Fibroblast of lung (primary cell): ENCODE measurements around the gene STX3. TPM values are rescaled to one million over a fixed set of nuclear protein-coding genes. Genes with fewer than 3 reads are reported as not detected.

ENCODE experiments used
- DNase-seq, 2 donors: peaks; one replicate each; pipeline versions ENCODE4 v3.0.0 to v3.0.0-alpha.2; 2010; ENCODE audit warnings: low read depth in 2 of 2
- H2AFZ ChIP-seq: 2 replicates; pipeline ENCODE4 v1.5.1; 2012; ENCODE audit warnings: low read length, control low read depth, inconsistent platforms
- H3K27ac ChIP-seq: 2 replicates; pipeline ENCODE4 v1.5.1; 2011; ENCODE audit warnings: low read length, control low read depth; ENCODE audit not compliant: insufficient read depth
- H3K27me3 ChIP-seq: 2 replicates; pipeline ENCODE4 v1.5.1; 2011; ENCODE audit warnings: mild to moderate bottlenecking, low read length; ENCODE audit not compliant: control insufficient read depth, insufficient read depth
- H3K36me3 ChIP-seq: 2 replicates; pipeline ENCODE4 v1.5.1; 2011; ENCODE audit warnings: low read length; ENCODE audit not compliant: control insufficient read depth, insufficient read depth
- H3K4me1 ChIP-seq: 2 replicates; pipeline ENCODE4 v1.5.1; 2011; ENCODE audit warnings: low read length; ENCODE audit not compliant: control insufficient read depth, insufficient read depth; ENCODE audit errors: extremely low read depth
- H3K4me2 ChIP-seq: 2 replicates; pipeline ENCODE4 v1.5.1; 2011; ENCODE audit warnings: low read length, control low read depth; ENCODE audit not compliant: insufficient read depth; ENCODE audit errors: extremely low read depth
- H3K4me3 ChIP-seq, 4 experiments: fragments of 200-600 bp in 1 of 4; sonication (generic) in 1 of 4; replicated peaks in 1 of 4; 2 replicates each; pipeline ENCODE4 v1.5.1; 2011 to 2016; ENCODE audit warnings: low read length in 4 of 4, low read depth in 3 of 4, mild to moderate bottlenecking in 3 of 4, control low read depth in 2 of 4, inconsistent platforms in 1 of 4, mixed read lengths in 1 of 4; ENCODE audit not compliant: insufficient read depth in 1 of 4; ENCODE audit errors: control extremely low read depth in 1 of 4
- H3K79me2 ChIP-seq: 2 replicates; pipeline ENCODE4 v1.5.1; 2012; ENCODE audit warnings: mild to moderate bottlenecking, low read length, inconsistent platforms; ENCODE audit not compliant: control insufficient read depth, insufficient read depth
- H3K9ac ChIP-seq: 2 replicates; pipeline ENCODE4 v1.5.1; 2011; ENCODE audit warnings: mild to moderate bottlenecking, low read length, control low read depth; ENCODE audit not compliant: insufficient read depth
- H3K9me3 ChIP-seq: 2 replicates; pipeline ENCODE4 v1.5.1; 2012; ENCODE audit warnings: low read depth, low read length; ENCODE audit not compliant: control insufficient read depth, insufficient read depth
- H4K20me1 ChIP-seq: 2 replicates; pipeline ENCODE4 v1.5.1; 2011; ENCODE audit warnings: low read length; ENCODE audit not compliant: control insufficient read depth, insufficient read depth; ENCODE audit errors: extremely low read depth
- EZH2 ChIP-seq: IDR thresholded peaks from 2 replicates; pipeline ENCODE4 v1.5.1; 2012; ENCODE audit warnings: low read length, control low read depth, mild to moderate bottlenecking; ENCODE audit errors: missing control alignments
- polyA plus RNA-seq, 2 donors: library from polyadenylated mRNA; depleted of rRNA in 1 of 2; stranded (reverse) in 1 of 2; unstranded in 1 of 2; fragments of >200 nt; gene quantifications; 2 replicates each; pipeline ENCODE4 v1.2.1, GENCODE V29; 2011 to 2012; ENCODE audit warnings: missing spikeins in 1 of 2
- total RNA-seq: library from RNA; depleted of rRNA; stranded (reverse); fragments of >200 nt; gene quantifications from 2 replicates; pipeline ENCODE4 v1.2.1, GENCODE V29; 2014
- TF ChIP-seq, protein P1 (sequence below), 2 donors: IDR thresholded peaks in 1 of 2; conservative IDR thresholded peaks in 1 of 2; 1 replicate in 1 of 2; 2 replicates in 1 of 2; pipeline ENCODE4 v1.5.1; 2011 to 2012; ENCODE audit warnings: low read length in 2 of 2, control low read depth in 1 of 2, inconsistent platforms in 1 of 2, low read depth in 1 of 2, mild to moderate bottlenecking in 1 of 2

Gene STX3
- total and polyA plus RNA-seq, 2 donors (not counting 1 experiment from before 2014, with no cell fraction given), result 19.0 to 21.9 TPM

DNA sequence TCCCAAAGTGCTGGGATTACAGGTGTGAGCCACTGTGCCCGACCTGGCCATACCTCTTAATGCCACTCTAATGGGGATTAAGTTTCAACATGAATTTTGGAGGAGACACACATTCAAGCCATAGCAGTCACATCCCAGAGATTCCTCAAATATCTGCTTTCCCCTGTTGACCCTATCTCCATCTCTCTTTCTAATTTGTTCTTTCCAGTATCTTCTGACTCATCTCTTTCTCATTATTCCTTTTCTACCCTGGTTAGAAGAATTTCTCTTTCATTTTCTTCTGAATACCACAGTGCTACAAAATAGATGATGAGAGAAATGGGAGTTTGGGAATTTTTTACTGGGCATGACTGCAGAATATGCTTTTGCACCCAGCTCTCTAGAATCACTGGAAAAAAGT, 46.6 kb upstream of the STX3 start:
- H3K79me2 ChIP-seq, result no peaks in the 10 kb centered on the region
- no peaks in the 10 kb centered on the region for H4K20me1 ChIP-seq
- H3K4me1 ChIP-seq, result no peaks in the 10 kb centered on the region
- H3K4me3 ChIP-seq, result no peak overlapping the region
- no peak overlapping the region for H3K4me2 ChIP-seq
- DNase-seq, result peak in 1 of 2 donors; percentile 59
- TF ChIP-seq EZH2, result no peak
- TF ChIP-seq, protein P1, sequence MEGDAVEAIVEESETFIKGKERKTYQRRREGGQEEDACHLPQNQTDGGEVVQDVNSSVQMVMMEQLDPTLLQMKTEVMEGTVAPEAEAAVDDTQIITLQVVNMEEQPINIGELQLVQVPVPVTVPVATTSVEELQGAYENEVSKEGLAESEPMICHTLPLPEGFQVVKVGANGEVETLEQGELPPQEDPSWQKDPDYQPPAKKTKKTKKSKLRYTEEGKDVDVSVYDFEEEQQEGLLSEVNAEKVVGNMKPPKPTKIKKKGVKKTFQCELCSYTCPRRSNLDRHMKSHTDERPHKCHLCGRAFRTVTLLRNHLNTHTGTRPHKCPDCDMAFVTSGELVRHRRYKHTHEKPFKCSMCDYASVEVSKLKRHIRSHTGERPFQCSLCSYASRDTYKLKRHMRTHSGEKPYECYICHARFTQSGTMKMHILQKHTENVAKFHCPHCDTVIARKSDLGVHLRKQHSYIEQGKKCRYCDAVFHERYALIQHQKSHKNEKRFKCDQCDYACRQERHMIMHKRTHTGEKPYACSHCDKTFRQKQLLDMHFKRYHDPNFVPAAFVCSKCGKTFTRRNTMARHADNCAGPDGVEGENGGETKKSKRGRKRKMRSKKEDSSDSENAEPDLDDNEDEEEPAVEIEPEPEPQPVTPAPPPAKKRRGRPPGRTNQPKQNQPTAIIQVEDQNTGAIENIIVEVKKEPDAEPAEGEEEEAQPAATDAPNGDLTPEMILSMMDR (conservative IDR thresholded peaks at IDR 0.05 in 1 of 2, IDR thresholded peaks at IDR 0.05 in 1 of 2; ENCODE audit: low read depth in 1 of 2, low read length in 2 of 2), result no peak
- no peak overlapping the region for H2AFZ ChIP-seq
- H3K9me3 ChIP-seq, result no peaks in the 10 kb centered on the region
- no peak overlapping the region for H3K9ac ChIP-seq
- no peaks in the 10 kb centered on the region for H3K27me3 ChIP-seq
- H3K36me3 ChIP-seq, result no peaks in the 10 kb centered on the region
- H3K27ac ChIP-seq, result no peak overlapping the region

DNA sequence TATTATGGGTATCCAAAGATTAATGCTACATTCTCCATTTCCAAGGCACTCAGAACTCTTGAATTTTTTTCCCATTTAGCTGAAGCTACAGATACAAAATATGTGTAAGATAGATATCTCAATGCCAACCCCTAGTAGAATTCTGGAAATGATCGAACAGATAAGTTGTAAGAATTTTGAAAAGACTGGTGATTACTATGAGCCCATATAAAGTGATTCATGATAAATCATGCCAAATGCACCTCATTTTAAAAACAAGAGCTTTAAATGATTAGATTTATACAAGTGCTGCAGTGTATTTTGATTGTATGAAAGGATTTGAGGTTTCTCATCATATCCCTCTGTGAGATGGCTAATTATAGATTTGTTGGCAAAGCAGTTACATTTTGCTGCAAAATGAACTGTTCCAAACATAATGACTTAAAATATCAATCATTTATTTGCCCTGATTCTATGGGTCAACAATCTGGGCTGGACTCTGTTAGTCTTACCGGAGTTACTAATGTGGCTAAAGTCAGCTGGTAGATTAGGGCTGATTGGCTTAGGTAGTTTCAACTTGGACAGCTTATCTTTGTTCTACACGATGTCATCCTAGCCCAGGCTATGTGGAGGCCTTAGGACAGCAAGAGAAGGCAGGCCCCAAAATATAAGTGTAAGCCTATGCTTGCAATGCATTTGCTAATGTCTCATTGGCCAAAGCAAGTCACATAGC, 44.9 kb upstream of the STX3 start:
- Histone ChIP-seq H3K4me1 (no peaks in the 10 kb centered on the region), H3K27ac (no peak overlapping the region), H3K27me3 (no peaks in the 10 kb centered on the region), H3K9ac (no peak overlapping the region), H2AFZ (no peak overlapping the region), H4K20me1 (no peaks in the 10 kb centered on the region), H3K4me2 (no peak overlapping the region), H3K4me3 (no peak overlapping the region), H3K9me3 (no peaks in the 10 kb centered on the region), H3K79me2 (no peaks in the 10 kb centered on the region), H3K36me3 (no peaks in the 10 kb centered on the region)
- peak in 1 of 2 donors; percentile 32 for DNase-seq
- TF ChIP-seq EZH2, result no peak
- TF ChIP-seq, protein P1 (conservative IDR thresholded peaks at IDR 0.05 in 1 of 2, IDR thresholded peaks at IDR 0.05 in 1 of 2; ENCODE audit: low read depth in 1 of 2, low read length in 2 of 2), result no peak

DNA sequence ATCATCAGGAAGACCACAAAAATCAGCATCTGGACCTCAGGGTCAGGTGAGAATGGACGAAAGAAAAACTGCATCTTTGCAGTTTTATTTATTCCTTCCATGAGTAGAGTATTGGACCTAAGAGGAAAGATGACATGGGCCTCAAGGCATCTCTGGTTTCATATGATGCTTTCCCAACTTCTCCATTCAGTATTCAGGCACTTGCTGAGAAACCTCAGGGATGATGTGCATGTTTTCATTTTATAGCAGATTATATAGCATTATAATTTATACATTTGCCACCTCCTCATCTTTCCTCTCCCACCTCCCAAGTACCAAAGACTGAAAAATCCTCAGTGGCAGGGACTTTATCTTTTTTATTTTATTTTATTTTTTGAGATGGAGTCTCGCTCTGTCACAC, 41.4 kb upstream of the STX3 start, which contains the start of gene OR10V1:
OR10V1 (minus strand) TSS at position 101 of the 400 bp plus-strand sequence; CDS start at position 101, 0 bp downstream.
- H3K9ac ChIP-seq, result no peak within 1 kb of the TSS
- no peaks in the 10 kb centered on the region for H3K36me3 ChIP-seq
- no peak within 1 kb of the TSS for H3K4me3 ChIP-seq
- DNase-seq, result no peak
- TF ChIP-seq EZH2, result no peak
- TF ChIP-seq, protein P1 (conservative IDR thresholded peaks at IDR 0.05 in 1 of 2, IDR thresholded peaks at IDR 0.05 in 1 of 2; ENCODE audit: low read depth in 1 of 2, low read length in 2 of 2), result no peak
- no peak within 1 kb of the TSS for H3K27ac ChIP-seq
- no peaks in the 10 kb centered on the region for H3K9me3 ChIP-seq
- no peak within 1 kb of the TSS for H3K4me2 ChIP-seq
- no peaks in the 10 kb centered on the region for H3K79me2 ChIP-seq
- H3K4me1 ChIP-seq, result no peaks in the 10 kb centered on the region
- H4K20me1 ChIP-seq, result no peaks in the 10 kb centered on the region
- H3K27me3 ChIP-seq, result no peaks in the 10 kb centered on the region
- H2AFZ ChIP-seq, result no peak within 1 kb of the TSS
